ENCODE data around the gene PRKN. TPM values are rescaled to one million over a fixed set of nuclear protein-coding genes. Genes with fewer than 3 reads are reported as not detected.

Gene PRKN
- total RNA-seq, 1 experiment from 2014 or later: 2.0 TPM

DNA sequence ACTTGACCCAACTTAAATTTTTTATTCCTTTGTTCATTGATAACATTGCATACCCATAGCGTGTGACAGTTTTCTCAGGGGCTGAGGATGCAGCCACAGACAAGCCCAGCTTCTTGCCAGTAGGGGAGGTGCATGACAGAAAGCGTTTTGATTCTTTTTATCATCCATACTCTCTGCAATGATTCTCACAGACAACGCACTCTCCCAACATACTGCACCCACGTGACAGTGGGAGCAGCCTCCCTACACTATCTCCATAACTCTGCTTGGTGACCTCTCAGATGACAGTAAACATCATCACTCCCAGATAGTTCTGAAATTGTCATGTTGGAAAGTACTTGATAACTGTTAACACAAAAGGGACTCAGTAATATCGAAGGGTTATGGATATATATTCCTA, 972.5 kb downstream of the PRKN start:
- Histone ChIP-seq H2BK5ac (ENCODE audit: insufficient read length, low read length) (no peak overlapping the region), H3K79me2 (ENCODE audit: insufficient read depth, low read length) (no peaks in the 10 kb centered on the region), H4K5ac (ENCODE audit: insufficient read length, low read depth, low read length) (no peak overlapping the region), H2BK20ac (ENCODE audit: low read depth, low read length, poor library complexity, severe bottlenecking) (no peak overlapping the region), H4K20me1 (ENCODE audit: control insufficient read depth, insufficient read depth, insufficient read length) (no peaks in the 10 kb centered on the region), H2AFZ (ENCODE audit: low read length) (no peak overlapping the region), H3K27ac (ENCODE audit: insufficient read length, low read depth, low read length) (no peak overlapping the region), H3K23me2 (ENCODE audit: insufficient read length, low read depth, low read length, poor library complexity, severe bottlenecking) (no peaks in the 10 kb centered on the region), H2AK5ac (ENCODE audit: insufficient read length, low read length) (no peak overlapping the region), H3K4me2 (ENCODE audit: insufficient read depth, insufficient read length, low read length) (no peak overlapping the region), H3K23ac (ENCODE audit: insufficient read length, low read depth, low read length) (no peak overlapping the region), H3K27me3 (ENCODE audit: insufficient read depth, low read length) (no peaks in the 10 kb centered on the region), H2BK120ac (ENCODE audit: low read depth, low read length, poor library complexity, severe bottlenecking) (no peak overlapping the region), H4K91ac (ENCODE audit: insufficient read length, low read depth, low read length) (no peak overlapping the region), H3K4me1 (ENCODE audit: insufficient read depth, low read length) (no peaks in the 10 kb centered on the region), H3K79me1 (ENCODE audit: insufficient read depth, low read depth, low read length, poor library complexity, severe bottlenecking) (no peaks in the 10 kb centered on the region), H3K9ac (ENCODE audit: extremely low read depth, insufficient read length, low read length) (no peak overlapping the region), H2BK15ac (ENCODE audit: low read depth, low read length) (no peak overlapping the region), H3K18ac (ENCODE audit: insufficient read length, low read depth, low read length) (no peak overlapping the region), H3K4ac (ENCODE audit: low read depth, low read length) (no peak overlapping the region), H3T11ph (ENCODE audit: low read length) (no peak overlapping the region), H4K8ac (replicated peaks; ENCODE audit: insufficient read length, low read depth, low read length) (no peak overlapping the region), H3K9me3 (ENCODE audit: control insufficient read depth, low read depth, low read length) (no peaks in the 10 kb centered on the region), H2BK12ac (ENCODE audit: insufficient read length, low read depth, low read length) (no peak overlapping the region), H3K14ac (ENCODE audit: insufficient read depth, low read length) (no peak overlapping the region), H3K56ac (ENCODE audit: insufficient read length, low read depth, low read length) (no peak overlapping the region)
- H3K27me3 Mint-ChIP-seq (ENCODE audit: low read depth): no peaks in the 10 kb centered on the region
- WGBS (ENCODE audit: extremely low coverage, insufficient read length, low lambda C conversion rate): no CpG with 5 or more reads among the region's 5 CpGs
- no peak overlapping the region for H3K4me3 Mint-ChIP-seq
- H3K27ac Mint-ChIP-seq: no peak overlapping the region
- no peaks in the 10 kb centered on the region for H3K9me3 Mint-ChIP-seq
- TF ChIP-seq CTCF (conservative IDR thresholded peaks at IDR 0.05): no peak
- no peaks in the 10 kb centered on the region for H3K4me1 Mint-ChIP-seq
- H3K36me3 Mint-ChIP-seq (ENCODE audit: insufficient read depth in 1 of 3, low read depth in 3 of 3): no peaks in the 10 kb centered on the region
- no peak for DNase-seq
